Measurements from ENCODE around the gene DLK1.
A peak's percentile ranks its signal among the peaks of the same experiment; 100 is the strongest.

The DLK1 gene

GRCh38 chr14:100726550-100727085, at the start of gene DLK1:
TSS of gene DLK1 (plus strand) at chr14:100726892. CDS start at chr14:100727069, 177 bp downstream.
- no peak for DNase-seq

DNA sequence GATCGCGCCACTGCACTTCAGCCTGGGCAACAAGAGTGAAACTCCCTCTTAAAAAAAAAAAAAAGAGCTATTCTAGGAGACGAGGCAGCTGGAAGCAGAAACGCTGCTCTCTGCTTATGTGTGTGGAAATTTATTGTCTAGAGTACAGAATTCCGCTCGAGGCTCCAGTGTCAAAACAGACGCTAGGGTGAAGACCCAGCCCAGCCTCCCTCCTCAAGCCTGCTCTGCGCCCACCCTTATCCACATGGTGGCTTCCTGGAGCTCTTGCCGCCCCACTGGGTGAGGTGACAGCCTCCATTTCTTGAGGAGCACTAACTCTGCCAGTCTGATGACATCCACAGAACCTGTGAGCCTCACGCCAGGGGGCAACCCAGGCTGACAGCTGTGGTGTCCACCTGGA, 49.5 kb upstream of the DLK1 start:
- no peak for DNase-seq

DNA sequence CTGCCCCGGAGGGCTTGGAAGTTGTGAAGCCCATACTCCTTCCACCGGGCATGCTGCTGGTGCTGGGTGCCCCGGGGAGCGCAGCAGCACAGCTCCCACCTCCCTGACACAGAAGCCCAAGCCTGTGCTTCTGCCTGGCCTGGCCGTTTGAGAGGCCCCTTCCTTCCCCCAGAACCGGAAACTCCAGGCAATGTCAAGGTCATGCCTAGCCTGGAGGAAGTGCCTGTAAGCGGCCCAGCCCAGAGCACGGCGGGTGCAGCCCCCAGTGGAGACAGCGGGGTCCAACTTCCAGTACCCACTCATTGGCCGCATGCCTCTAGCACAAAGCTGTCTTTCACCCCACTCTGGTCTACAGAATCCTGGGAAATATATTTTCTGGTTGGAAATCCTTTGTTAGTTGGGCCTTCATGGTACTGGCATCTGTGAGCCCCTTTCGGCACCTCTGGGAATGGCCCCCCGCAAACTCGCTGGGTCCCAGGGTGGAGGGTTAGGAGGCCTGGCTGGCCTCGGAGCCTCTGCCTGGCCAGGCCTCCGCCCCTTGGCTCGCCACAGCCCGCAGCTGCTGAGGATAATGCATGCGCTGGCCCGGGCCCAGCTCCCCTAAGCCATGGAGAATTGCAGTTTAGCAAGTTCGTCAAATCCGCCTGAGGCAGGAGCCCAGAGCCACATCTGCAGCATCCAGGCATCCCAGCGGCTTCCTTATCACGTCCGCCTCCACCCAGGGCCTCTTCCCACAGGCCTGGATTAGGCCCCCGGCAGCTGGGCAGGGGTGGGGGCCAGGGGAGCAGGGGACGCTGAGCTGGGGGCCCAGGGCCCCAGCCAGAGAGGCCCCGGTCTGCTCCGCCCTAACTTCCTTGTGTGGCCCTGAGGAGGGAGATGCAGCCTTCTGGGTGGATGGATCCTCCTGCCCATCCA, 48.9 kb upstream of the DLK1 start:
- peak in 19 of 51 donors; percentile 10 to 58 (median 32) for DNase-seq

- DNase-seq, result no peak
Observed at GRCh38 chr14:100678469-100678828, 48.2 kb upstream of the DLK1 start.

DNA sequence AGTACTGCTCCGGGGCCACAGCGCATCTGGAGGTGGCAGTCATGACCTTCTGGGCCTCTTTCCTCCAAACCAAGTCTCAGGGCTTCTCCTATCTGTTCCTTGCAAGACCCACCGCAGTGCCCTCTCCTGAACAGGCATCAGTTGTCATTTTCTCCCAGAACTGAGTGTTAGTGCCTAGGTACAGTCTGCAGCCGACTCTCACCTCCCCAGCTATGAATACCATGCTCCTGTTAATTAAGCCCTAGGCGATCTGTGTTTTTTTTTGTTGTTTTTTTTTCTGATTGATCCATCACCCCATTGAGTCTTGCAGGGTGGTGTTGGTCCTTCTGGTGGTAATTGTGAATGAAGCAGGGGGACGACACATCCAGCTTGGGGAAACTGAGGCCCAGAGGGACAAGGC, 47.5 kb upstream of the DLK1 start:
- no peak for DNase-seq

GRCh38 chr14:100679707-100680438, 46.8 kb upstream of the DLK1 start:
- DNase-seq, result no peak

DNA sequence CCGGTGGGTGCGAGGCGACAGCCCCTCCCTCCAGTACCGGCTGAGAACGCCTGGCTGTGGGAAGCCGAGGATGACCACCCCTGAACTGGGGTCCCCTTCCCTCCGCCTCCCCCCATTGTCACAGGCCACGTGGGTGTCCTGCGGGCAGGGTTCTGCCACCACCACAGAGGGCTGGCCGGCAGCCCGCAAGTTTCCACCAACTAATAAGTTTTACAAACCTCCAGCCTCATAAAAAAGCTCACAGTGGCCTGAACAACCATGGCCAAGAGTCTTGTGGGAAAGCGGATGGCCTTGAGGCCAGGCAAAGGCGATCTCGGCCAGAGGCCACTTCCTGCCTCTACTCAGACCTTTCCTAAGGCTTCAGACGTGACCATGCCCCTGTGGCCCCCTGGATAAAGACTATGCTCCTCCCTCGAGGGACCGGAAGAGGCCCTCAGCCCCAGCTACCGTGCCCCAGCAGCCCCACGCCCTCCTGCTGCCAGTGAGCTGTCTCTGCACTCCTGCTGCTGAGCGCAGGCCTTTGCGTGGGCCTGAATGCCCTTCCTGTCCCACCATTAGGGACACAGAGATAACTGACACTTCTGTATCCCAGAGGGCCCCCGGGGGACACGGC, 46.1 kb upstream of the DLK1 start:
- no peak for DNase-seq

GRCh38 chr14:100681111-100681510, 45.6 kb upstream of the DLK1 start:
- DNase-seq, result no peak

DNA sequence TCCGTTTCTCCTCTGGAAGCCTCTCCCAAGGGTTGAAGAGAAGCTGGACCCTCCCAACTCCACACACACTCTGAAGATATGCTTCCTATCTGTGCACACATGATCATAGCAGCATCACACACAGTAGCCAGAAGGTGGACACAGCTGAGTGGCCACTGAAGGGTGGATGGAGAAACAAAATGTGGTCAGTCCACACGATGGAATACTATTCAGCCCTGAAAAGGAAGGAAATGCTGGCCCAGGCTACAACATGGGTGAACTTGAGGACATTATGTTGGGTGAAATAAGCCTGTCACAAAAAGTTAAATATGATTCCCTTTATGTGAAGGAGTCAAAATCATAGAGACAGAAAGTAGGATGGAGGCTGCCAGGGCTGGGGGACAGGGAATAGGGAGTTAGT, 43.9 kb upstream of the DLK1 start:
- DNase-seq, result no peak

DNA sequence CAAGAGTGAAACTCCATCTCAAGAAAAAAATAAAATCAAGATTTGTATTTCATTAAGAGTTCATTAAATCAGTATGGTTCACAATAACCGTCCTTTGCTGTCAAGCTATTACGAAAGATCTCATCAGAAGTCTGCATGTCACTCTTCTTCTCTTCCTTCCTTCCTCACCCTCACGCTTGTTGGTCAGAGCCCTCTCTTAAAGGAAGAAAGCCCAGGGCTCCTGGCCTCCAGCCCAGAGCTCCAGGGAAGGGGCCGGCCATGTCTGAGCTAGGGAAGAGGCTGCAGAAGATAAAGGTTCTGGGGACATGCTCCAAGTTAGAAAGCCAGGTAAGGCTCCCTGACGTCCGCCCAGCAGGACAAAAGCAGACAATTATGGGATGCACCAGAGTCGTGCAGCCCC, 43.1 kb upstream of the DLK1 start:
- no peak for DNase-seq

DNA sequence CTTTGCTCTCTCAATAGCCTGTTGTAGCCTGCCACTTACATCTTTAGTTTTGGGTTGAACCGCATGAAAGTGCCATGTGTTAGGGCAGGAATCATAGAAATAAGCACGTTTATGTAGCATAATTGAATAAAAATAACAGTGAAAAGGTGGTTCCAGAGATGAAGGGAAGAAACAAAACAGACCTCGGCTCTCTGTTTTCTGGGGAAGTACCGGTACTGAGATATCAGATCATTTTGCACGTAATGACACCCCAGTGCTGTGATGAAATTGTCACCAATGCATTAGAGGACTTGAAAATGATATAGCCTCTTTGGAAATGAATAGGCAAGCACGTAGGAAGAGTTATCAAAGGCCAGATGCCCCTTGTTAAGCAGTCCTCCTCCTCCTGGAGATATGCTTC, 42.5 kb upstream of the DLK1 start:
- DNase-seq, result no peak

DNA sequence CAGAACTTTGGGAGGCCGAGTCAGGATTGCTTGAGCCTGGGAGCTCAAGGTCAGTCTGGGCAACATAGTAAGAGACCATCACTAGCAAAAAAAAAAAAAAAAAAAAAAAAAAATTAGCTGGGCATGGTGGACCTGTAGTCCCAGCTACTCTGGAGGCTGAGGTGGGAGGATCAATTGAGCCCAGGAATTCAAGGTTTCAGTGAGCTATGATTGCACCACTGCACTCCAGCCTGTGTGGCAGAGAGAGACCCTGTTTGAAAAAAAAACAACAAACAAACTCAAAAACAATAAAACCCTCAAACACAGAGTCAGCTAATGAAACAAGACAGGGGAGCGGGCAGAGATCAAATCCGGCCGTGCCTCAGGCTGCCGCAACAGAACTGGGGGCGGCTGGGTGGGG, 41.7 kb upstream of the DLK1 start:
- DNase-seq, result no peak

DNA sequence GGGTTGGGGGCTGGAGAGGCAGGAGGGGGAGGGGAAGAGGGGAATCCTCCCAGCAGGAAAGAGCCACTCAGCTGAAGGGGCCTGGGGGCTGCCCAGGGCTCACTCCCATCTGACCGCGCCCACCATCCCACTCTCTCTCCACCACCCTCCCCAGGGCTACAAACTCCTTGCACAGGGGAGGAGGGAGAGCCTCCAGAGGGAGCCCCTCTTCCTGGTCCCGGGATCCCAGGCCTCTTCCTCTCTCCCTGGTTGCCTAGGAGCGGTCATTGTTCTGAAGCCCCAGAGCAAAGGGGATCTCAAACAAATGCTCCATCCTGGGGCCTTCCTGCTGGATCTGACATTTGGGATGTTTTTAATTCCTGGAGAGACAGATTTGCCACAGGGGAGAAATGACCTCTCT, 39.8 kb upstream of the DLK1 start:
- no peak for DNase-seq

DNA sequence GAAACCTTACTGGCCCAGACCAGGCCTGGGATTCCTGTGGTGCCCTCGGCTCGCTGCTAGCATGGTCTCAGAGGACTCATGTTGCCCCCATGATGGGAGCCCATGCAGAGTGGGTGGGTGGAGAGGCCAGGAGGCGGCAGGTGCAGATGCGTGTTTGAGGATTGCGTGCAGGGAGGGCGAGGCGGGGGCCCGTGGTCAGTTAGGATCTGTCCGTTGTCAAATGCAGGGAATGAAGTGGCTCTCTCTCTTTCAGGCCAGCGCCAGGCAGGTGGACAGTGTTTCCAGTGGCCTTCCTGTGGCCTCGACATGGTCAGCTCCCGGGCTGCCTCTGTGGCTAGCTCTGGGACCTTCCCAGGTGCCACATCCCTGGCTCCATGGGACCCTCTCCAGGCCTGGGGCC, 39.3 kb upstream of the DLK1 start:
- DNase-seq, result no peak

- DNase-seq, result no peak
Observed at GRCh38 chr14:100688051-100688450, 38.6 kb upstream of the DLK1 start.

GRCh38 chr14:100688598-100689461, 37.9 kb upstream of the DLK1 start:
- DNase-seq, result no peak

DNA sequence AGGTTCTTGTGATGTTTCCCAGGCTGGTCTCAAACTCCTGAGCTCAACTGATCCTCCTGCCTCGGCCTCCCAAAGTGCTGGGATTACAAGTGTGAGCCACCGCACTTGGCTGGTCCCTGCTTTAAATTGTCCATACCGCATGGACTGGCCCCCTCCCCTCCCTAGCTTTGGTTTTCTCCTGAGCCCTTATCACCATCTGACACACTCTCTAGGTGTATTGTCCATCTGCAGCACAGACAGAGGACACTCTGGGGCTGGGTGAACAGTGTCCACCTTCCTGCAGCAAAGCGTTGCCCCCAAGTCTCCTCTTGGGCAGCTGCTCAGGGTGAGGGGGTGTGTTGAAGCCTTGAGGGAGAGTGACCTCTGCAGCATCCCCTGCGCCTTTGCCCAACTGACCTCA, 36.0 kb upstream of the DLK1 start:
- DNase-seq, result no peak

DNA sequence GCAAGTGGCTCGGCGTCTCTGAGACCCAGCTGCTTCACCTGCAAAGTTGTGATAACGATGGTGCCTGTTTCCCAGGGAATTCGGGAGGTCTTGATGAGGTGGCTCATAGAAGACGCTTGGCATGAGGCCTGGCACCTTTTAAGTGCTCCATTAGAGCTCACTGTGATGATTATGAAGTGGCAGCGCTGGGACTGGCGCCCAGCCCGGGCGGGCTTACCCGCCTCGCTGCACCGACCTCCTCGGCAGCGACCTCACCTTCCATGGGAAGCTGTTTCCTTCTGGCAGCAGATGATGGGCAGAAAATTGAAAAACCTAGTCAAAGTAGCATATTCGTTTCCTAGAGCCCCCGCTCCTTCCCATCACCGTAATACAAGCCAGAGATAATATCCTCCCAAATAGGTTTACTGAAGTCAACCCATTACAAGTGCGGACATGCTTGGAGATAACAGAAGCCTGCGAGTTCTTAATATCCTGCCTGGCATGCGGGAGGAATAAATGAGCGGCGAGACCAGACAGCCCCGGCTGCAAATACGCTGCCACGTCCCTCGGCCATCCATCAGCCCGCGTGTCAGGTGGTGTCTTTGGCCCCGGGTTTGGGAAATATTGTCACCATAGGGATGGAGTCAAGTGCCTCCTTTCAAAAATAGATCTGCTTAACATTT, 35.2 kb upstream of the DLK1 start:
- peak in 1 of 51 donors; percentile 13 for DNase-seq

GRCh38 chr14:100692256-100692655, 34.4 kb upstream of the DLK1 start:
- no peak for DNase-seq

GRCh38 chr14:100692859-100693558, 33.7 kb upstream of the DLK1 start:
- DNase-seq, result peak in 1 of 51 donors; percentile 30
